ENCODE measurements around the gene ARHGEF28.

- TF ChIP-seq, protein P1, sequence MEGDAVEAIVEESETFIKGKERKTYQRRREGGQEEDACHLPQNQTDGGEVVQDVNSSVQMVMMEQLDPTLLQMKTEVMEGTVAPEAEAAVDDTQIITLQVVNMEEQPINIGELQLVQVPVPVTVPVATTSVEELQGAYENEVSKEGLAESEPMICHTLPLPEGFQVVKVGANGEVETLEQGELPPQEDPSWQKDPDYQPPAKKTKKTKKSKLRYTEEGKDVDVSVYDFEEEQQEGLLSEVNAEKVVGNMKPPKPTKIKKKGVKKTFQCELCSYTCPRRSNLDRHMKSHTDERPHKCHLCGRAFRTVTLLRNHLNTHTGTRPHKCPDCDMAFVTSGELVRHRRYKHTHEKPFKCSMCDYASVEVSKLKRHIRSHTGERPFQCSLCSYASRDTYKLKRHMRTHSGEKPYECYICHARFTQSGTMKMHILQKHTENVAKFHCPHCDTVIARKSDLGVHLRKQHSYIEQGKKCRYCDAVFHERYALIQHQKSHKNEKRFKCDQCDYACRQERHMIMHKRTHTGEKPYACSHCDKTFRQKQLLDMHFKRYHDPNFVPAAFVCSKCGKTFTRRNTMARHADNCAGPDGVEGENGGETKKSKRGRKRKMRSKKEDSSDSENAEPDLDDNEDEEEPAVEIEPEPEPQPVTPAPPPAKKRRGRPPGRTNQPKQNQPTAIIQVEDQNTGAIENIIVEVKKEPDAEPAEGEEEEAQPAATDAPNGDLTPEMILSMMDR (IDR thresholded peaks at IDR 0.05), result no peak
- no peak for TF ChIP-seq EZH2 (IDR thresholded peaks at IDR 0.05)
Measured at GRCh38 chr5:73674669-73675004, 48.6 kb downstream of the ARHGEF28 start.
